ENCODE data around the gene SAT1. TPM values are rescaled to one million over a fixed set of nuclear protein-coding genes. Genes with fewer than 3 reads are reported as not detected.

The SAT1 gene
- total RNA-seq, 3 donors from 2014 or later: 39.5 to 51.3 (median 45.9) TPM

DNA sequence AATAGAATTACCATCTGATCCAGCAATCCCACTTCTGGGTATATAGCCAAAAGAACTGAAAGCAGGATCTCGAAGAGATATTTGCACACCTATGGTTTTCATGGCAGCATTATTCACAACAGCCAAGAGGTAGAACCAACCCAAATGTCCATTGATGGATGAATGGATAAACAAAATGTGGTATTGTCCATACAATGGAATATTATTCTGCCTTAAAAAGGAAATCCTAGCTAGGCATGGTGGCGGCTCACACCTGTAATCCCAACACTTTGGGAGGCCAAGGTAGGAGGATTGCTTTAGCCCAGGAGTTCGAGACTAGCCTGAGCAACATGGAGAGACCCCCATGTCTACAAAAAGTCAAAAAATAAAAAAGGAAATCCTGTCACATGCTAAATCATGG, 27.3 kb downstream of the SAT1 start:
- no peaks in the 10 kb centered on the region for H3K36me3 Mint-ChIP-seq (ENCODE audit: insufficient read depth)
- no peak for DNase-seq
- H3K4me3 Mint-ChIP-seq: no peak overlapping the region
- H3K4me1 Mint-ChIP-seq (ENCODE audit: low read depth): no peaks in the 10 kb centered on the region
- H3K9me3 Mint-ChIP-seq: no peaks in the 10 kb centered on the region
- ATAC-seq: no peak
- peaks cover 5% of the 10 kb centered on the region for H3K27me3 Mint-ChIP-seq (ENCODE audit: low read depth)

DNA sequence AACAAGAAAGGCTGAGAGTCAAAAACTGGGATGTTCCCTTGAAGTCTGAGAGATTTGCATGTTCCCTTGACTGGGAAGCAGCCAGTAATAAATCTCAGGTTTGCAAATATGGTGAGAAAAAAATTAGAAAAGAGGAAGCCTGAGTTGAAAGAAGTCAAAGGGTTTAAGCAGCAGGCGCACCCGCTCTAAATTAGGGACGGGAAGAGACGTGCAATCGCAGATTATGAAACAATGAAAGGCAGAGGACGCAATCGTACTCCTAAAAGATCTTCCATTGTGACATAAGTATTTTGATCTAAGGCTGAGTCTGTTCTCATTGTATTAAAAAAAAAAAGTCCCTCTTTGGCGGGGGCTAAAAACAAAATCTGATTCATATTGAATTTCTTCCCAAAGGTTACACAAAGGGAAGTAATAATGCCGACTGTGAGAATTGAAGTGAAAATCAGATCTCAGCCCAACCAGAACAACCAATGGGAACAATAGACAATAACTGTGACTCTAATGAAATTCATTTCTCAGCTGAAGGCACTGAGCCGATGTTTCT, 28.2 kb downstream of the SAT1 start:
- Mint-ChIP-seq H3K4me3 (no peak overlapping the region), H3K36me3 (ENCODE audit: insufficient read depth) (no peaks in the 10 kb centered on the region), H3K4me1 (ENCODE audit: low read depth) (no peaks in the 10 kb centered on the region), H3K9me3 (no peaks in the 10 kb centered on the region), H3K27me3 (ENCODE audit: low read depth) (peaks cover 5% of the 10 kb centered on the region)
- ATAC-seq (no peak), DNase-seq (no peak)

- Mint-ChIP-seq H3K27me3 (ENCODE audit: low read depth) (peaks cover 5% of the 10 kb centered on the region), H3K4me1 (ENCODE audit: low read depth) (no peaks in the 10 kb centered on the region), H3K9me3 (no peaks in the 10 kb centered on the region), H3K36me3 (ENCODE audit: insufficient read depth) (no peaks in the 10 kb centered on the region), H3K4me3 (no peak overlapping the region)
- ATAC-seq: no peak
- DNase-seq: no peak
Observed at GRCh38 chrX:23811656-23812055, 28.7 kb downstream of the SAT1 start.

GRCh38 chrX:23813808-23814207, 30.8 kb downstream of the SAT1 start:
- H3K4me1 Mint-ChIP-seq (ENCODE audit: low read depth): no peaks in the 10 kb centered on the region
- H3K27me3 Mint-ChIP-seq (ENCODE audit: low read depth): peaks cover 5% of the 10 kb centered on the region
- H3K9me3 Mint-ChIP-seq: no peaks in the 10 kb centered on the region
- DNase-seq (no peak), ATAC-seq (no peak)
- H3K4me3 Mint-ChIP-seq: no peak overlapping the region
- H3K36me3 Mint-ChIP-seq (ENCODE audit: insufficient read depth): no peaks in the 10 kb centered on the region

GRCh38 chrX:23815376-23815775, 32.4 kb downstream of the SAT1 start:
- no peak for ATAC-seq
- H3K27me3 Mint-ChIP-seq (ENCODE audit: low read depth): peaks cover 5% of the 10 kb centered on the region
- no peaks in the 10 kb centered on the region for H3K4me1 Mint-ChIP-seq (ENCODE audit: low read depth)
- no peak for DNase-seq
- no peaks in the 10 kb centered on the region for H3K36me3 Mint-ChIP-seq (ENCODE audit: insufficient read depth)
- no peak overlapping the region for H3K4me3 Mint-ChIP-seq
- H3K9me3 Mint-ChIP-seq: no peaks in the 10 kb centered on the region

DNA sequence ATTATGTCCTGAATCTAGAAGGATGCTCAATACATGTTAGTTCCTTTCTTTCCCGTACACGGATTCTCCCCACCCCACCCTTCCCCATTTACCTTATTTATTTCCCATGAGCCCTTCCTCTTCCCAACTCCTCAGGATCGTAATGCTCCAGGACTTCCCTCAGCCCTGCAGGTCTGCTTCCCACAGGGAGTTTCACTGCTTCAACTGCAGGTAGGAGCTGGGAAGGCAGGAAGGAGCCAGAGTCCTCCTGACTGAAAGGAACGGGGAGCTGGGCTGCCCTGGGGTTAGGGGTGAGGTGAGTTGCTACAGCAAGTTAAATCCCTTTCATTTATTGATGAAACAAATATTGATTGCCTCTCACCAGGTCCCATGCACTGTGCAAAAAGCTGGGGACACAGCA, 33.2 kb downstream of the SAT1 start:
- Mint-ChIP-seq H3K9me3 (no peaks in the 10 kb centered on the region), H3K4me3 (no peak overlapping the region), H3K36me3 (ENCODE audit: insufficient read depth) (no peaks in the 10 kb centered on the region)

GRCh38 chrX:23817979-23818336, 35.0 kb downstream of the SAT1 start:
- Mint-ChIP-seq H3K4me1 (ENCODE audit: low read depth) (no peaks in the 10 kb centered on the region), H3K36me3 (ENCODE audit: insufficient read depth) (no peaks in the 10 kb centered on the region), H3K4me3 (no peak overlapping the region), H3K27me3 (ENCODE audit: low read depth) (no peaks in the 10 kb centered on the region), H3K9me3 (no peaks in the 10 kb centered on the region)
- no peak for ATAC-seq
- no peak for DNase-seq

More for the DNA sequence above, 33.2 kb downstream of the SAT1 start:
- Mint-ChIP-seq H3K27me3 (ENCODE audit: low read depth) (peaks cover 5% of the 10 kb centered on the region), H3K4me1 (ENCODE audit: low read depth) (no peaks in the 10 kb centered on the region)
- DNase-seq (no peak), ATAC-seq (no peak)

GRCh38 chrX:23819385-23820234, 36.6 kb downstream of the SAT1 start:
- Mint-ChIP-seq H3K4me3 (no peak overlapping the region), H3K36me3 (ENCODE audit: insufficient read depth) (no peaks in the 10 kb centered on the region), H3K4me1 (ENCODE audit: low read depth) (no peaks in the 10 kb centered on the region), H3K9me3 (no peaks in the 10 kb centered on the region), H3K27me3 (ENCODE audit: low read depth) (no peaks in the 10 kb centered on the region)
- ATAC-seq (no peak), DNase-seq (no peak)

GRCh38 chrX:23820235-23820782, 37.3 kb downstream of the SAT1 start:
- ATAC-seq: no peak
- H3K4me3 Mint-ChIP-seq: no peak overlapping the region
- H3K4me1 Mint-ChIP-seq (ENCODE audit: low read depth): no peaks in the 10 kb centered on the region
- H3K9me3 Mint-ChIP-seq: no peaks in the 10 kb centered on the region
- H3K36me3 Mint-ChIP-seq (ENCODE audit: insufficient read depth): no peaks in the 10 kb centered on the region
- no peak for DNase-seq
- no peaks in the 10 kb centered on the region for H3K27me3 Mint-ChIP-seq (ENCODE audit: low read depth)

DNA sequence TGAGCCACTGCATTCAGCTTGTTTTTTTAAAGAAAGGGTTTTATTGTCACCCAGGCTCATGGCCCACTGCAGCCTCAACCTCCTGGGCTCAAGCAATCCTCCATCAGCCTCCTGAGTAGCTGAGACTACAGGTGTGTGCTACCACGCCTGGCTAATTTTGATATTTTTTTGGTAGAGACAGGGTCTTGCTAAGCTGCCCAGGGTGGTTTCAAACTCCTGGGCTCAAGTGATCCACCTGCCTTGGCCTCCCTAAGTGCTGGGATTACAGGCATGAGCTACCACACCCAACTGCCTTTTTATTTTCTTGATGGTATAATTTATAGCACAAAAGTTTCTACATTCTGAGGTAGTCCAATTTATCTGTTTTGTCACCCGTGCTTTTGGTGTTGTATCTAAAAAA, 38.9 kb downstream of the SAT1 start:
- H3K36me3 Mint-ChIP-seq (ENCODE audit: insufficient read depth): no peaks in the 10 kb centered on the region
- no peaks in the 10 kb centered on the region for H3K27me3 Mint-ChIP-seq (ENCODE audit: low read depth)
- ATAC-seq (no peak), DNase-seq (no peak)
- H3K4me1 Mint-ChIP-seq (ENCODE audit: low read depth): no peaks in the 10 kb centered on the region
- H3K9me3 Mint-ChIP-seq: no peaks in the 10 kb centered on the region
- no peak overlapping the region for H3K4me3 Mint-ChIP-seq

DNA sequence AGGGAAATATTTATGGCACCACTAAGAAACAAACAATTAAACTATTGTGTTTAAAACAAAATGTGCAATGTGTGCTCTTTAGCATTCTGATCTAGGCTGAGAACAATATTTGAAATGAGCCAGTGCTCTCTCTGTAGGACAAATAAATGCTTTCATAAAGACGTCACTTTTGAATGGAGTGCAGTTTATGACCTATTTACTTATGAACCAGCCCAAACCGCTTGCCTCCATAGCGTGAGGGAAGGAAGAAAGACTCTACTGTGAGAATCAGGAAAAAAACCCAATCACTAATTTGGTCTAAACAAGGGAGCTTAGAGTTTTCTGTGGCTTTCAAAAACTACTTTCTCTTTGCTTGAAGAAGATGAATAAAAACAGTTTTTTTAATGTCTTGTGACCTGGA, 39.4 kb downstream of the SAT1 start:
- Mint-ChIP-seq H3K4me1 (ENCODE audit: low read depth) (no peaks in the 10 kb centered on the region), H3K9me3 (no peaks in the 10 kb centered on the region), H3K4me3 (no peak overlapping the region), H3K36me3 (ENCODE audit: insufficient read depth) (no peaks in the 10 kb centered on the region), H3K27me3 (ENCODE audit: low read depth) (no peaks in the 10 kb centered on the region)
- no peak for DNase-seq
- no peak for ATAC-seq

GRCh38 chrX:23822841-23823240, 39.9 kb downstream of the SAT1 start:
- Mint-ChIP-seq H3K4me1 (ENCODE audit: low read depth) (no peaks in the 10 kb centered on the region), H3K9me3 (no peaks in the 10 kb centered on the region), H3K36me3 (ENCODE audit: insufficient read depth) (no peaks in the 10 kb centered on the region), H3K27me3 (ENCODE audit: low read depth) (no peaks in the 10 kb centered on the region), H3K4me3 (no peak overlapping the region)
- no peak for DNase-seq
- no peak for ATAC-seq

GRCh38 chrX:23825675-23826074, 42.7 kb downstream of the SAT1 start:
- ATAC-seq (no peak), DNase-seq (no peak)
- Mint-ChIP-seq H3K27me3 (ENCODE audit: low read depth) (no peaks in the 10 kb centered on the region), H3K36me3 (ENCODE audit: insufficient read depth) (no peaks in the 10 kb centered on the region), H3K4me1 (ENCODE audit: low read depth) (no peaks in the 10 kb centered on the region), H3K4me3 (no peak overlapping the region), H3K9me3 (no peaks in the 10 kb centered on the region)

DNA sequence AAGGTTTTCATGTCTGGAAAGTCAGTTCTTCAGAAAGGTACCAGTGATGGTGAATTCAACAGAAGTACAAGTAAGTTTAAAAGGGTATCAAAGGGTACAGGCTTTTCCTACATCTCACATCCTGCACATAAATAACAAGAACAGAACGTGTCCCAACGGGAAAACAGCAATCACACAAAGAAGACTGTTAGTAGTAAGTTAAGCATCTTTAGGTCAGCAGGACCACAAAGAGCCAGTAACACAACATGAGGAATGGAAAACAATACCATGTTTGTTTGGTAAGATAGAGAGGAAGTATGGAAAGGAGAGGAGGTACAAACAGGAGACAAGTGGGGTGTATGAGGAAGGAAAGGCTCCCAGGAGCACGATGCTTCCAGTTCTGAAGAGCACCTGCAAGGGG, 43.2 kb downstream of the SAT1 start:
- ATAC-seq (no peak), DNase-seq (no peak)
- no peaks in the 10 kb centered on the region for H3K9me3 Mint-ChIP-seq
- no peak overlapping the region for H3K4me3 Mint-ChIP-seq
- H3K27me3 Mint-ChIP-seq (ENCODE audit: low read depth): no peaks in the 10 kb centered on the region
- H3K4me1 Mint-ChIP-seq (ENCODE audit: low read depth): no peaks in the 10 kb centered on the region
- H3K36me3 Mint-ChIP-seq (ENCODE audit: insufficient read depth): no peaks in the 10 kb centered on the region

- H3K36me3 Mint-ChIP-seq (ENCODE audit: insufficient read depth): no peaks in the 10 kb centered on the region
- ATAC-seq (no peak), DNase-seq (no peak)
- no peaks in the 10 kb centered on the region for H3K4me1 Mint-ChIP-seq (ENCODE audit: low read depth)
- no peaks in the 10 kb centered on the region for H3K9me3 Mint-ChIP-seq
- no peaks in the 10 kb centered on the region for H3K27me3 Mint-ChIP-seq (ENCODE audit: low read depth)
- no peak overlapping the region for H3K4me3 Mint-ChIP-seq
Observed at GRCh38 chrX:23826653-23827052, 43.7 kb downstream of the SAT1 start.

Measured in activated T-cell treated with anti-CD3 and anti-CD28 coated beads, Interleukin-2, amount 50 U/mL, for 4 hours (primary cell).